ENCODE measurements around the gene C10orf88. TPM values are rescaled to one million over a fixed set of nuclear protein-coding genes. Genes with fewer than 3 reads are reported as not detected.

C10orf88 gene
- total RNA-seq, 1 donor, result 7.8 TPM

GRCh38 chr10:122968698-122969097, 14.7 kb upstream of the C10orf88 start:
- no peak for TF ChIP-seq CTCF (IDR thresholded peaks at IDR 0.05; ENCODE audit: insufficient read depth, low read length)
- no peak for DNase-seq (ENCODE audit: low read depth)
- H3K4me3 ChIP-seq (ENCODE audit: low read depth, low read length), result no peak overlapping the region

- DNase-seq (ENCODE audit: low read depth), result no peak
- TF ChIP-seq CTCF (IDR thresholded peaks at IDR 0.05; ENCODE audit: insufficient read depth, low read length), result no peak
- H3K4me3 ChIP-seq (ENCODE audit: low read depth, low read length), result no peak overlapping the region
Measured at GRCh38 chr10:122966879-122967278, 12.9 kb upstream of the C10orf88 start.

- no peak for DNase-seq (ENCODE audit: low read depth)
- TF ChIP-seq CTCF (IDR thresholded peaks at IDR 0.05; ENCODE audit: insufficient read depth, low read length), result no peak
- H3K4me3 ChIP-seq (ENCODE audit: low read depth, low read length), result no peak overlapping the region
Measured at GRCh38 chr10:122962405-122962804, 8.4 kb upstream of the C10orf88 start.

- no peak for DNase-seq (ENCODE audit: low read depth)
- TF ChIP-seq CTCF (IDR thresholded peaks at IDR 0.05; ENCODE audit: insufficient read depth, low read length), result no peak
- no peak overlapping the region for H3K4me3 ChIP-seq (ENCODE audit: low read depth, low read length)
Measured at GRCh38 chr10:122957474-122957873, 3.4 kb upstream of the C10orf88 start.

- no peak overlapping the region for H3K4me3 ChIP-seq (ENCODE audit: low read depth, low read length)
- no peak for TF ChIP-seq CTCF (IDR thresholded peaks at IDR 0.05; ENCODE audit: insufficient read depth, low read length)
- no peak for DNase-seq (ENCODE audit: low read depth)
Measured at GRCh38 chr10:122955892-122956291, 1.9 kb upstream of the C10orf88 start.

- DNase-seq (ENCODE audit: low read depth), result no peak
- H3K4me3 ChIP-seq (ENCODE audit: low read depth, low read length), result peak overlapping the region; percentile 80
- no peak for TF ChIP-seq CTCF (IDR thresholded peaks at IDR 0.05; ENCODE audit: insufficient read depth, low read length)
Measured at GRCh38 chr10:122954731-122955050, 664 bp upstream of the C10orf88 start.

- no peak overlapping the region for H3K4me3 ChIP-seq (ENCODE audit: low read depth, low read length)
- no peak for DNase-seq (ENCODE audit: low read depth)
- TF ChIP-seq CTCF (IDR thresholded peaks at IDR 0.05; ENCODE audit: insufficient read depth, low read length), result no peak
Measured at GRCh38 chr10:122949296-122949695, 4.7 kb downstream of the C10orf88 start.
